ENCODE data around the gene NUDT11. TPM values are rescaled to one million over a fixed set of nuclear protein-coding genes. Genes with fewer than 3 reads are reported as not detected.
"Not testable (repeated sequence)": the region's sequence is repeated elsewhere in the genome, so short reads cannot be mapped to it uniquely, and the experiment has no call there.

Gene NUDT11
- 14.7 TPM for polyA plus RNA-seq (2012; ENCODE audit: insufficient read depth, insufficient read length, low read depth)

DNA sequence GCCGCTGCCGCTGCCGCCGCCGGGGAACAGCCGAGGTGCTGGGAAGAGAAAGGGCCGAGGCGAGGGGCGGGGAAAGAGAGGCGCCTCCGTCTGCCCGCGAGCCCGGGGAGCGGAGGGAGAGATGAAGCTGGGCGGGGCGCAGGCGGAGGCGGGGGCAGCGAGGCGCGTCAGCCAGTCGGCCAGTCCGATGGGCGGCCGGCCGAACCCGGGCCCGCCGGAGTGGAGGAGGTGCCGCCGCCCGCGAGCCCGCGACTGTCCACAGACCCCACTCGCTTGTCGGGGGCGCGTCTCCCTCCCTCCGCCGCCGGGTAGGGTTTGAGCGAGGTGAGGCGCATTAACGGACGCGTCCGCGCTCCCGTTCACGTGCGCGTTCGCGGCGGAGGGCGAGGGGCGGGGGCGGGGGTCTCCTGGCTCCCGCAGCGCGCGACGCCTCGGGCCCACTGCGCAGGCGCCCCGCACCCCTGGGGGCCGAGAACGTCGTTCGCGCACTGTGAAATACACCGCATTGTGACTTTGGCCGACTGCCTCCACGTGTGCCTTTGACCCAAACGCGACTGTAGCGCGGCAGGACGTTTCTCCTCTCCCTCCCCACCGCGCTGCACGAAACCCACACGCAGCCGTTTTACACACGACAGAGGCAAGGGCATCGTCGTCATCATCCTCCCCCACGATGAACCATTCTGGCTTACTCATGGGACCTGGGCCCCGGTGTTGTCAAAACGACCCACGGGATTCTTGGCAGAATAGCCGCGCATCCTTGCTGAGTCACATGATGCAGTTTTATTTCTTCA, at the start of gene NUDT11:
NUDT11 (minus strand) TSS at position 92 of the 791 bp plus-strand sequence. CDS start 148 bp downstream, outside the sequence.
- no peaks in the 10 kb centered on the region for H3K4me1 ChIP-seq
- peak; percentile 87 for DNase-seq
- H3K9me3 ChIP-seq, result no peaks in the 10 kb centered on the region
- H3K4me3 ChIP-seq (ENCODE audit: low read depth, low read length), result peak within 1 kb of the TSS; percentile 77
- no peaks in the 10 kb centered on the region for H3K27me3 ChIP-seq
- TF ChIP-seq, protein P1, sequence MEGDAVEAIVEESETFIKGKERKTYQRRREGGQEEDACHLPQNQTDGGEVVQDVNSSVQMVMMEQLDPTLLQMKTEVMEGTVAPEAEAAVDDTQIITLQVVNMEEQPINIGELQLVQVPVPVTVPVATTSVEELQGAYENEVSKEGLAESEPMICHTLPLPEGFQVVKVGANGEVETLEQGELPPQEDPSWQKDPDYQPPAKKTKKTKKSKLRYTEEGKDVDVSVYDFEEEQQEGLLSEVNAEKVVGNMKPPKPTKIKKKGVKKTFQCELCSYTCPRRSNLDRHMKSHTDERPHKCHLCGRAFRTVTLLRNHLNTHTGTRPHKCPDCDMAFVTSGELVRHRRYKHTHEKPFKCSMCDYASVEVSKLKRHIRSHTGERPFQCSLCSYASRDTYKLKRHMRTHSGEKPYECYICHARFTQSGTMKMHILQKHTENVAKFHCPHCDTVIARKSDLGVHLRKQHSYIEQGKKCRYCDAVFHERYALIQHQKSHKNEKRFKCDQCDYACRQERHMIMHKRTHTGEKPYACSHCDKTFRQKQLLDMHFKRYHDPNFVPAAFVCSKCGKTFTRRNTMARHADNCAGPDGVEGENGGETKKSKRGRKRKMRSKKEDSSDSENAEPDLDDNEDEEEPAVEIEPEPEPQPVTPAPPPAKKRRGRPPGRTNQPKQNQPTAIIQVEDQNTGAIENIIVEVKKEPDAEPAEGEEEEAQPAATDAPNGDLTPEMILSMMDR (IDR thresholded peaks at IDR 0.05; ENCODE audit: low read depth, low read length), result no peak
- no peaks in the 10 kb centered on the region for H3K36me3 ChIP-seq

DNA sequence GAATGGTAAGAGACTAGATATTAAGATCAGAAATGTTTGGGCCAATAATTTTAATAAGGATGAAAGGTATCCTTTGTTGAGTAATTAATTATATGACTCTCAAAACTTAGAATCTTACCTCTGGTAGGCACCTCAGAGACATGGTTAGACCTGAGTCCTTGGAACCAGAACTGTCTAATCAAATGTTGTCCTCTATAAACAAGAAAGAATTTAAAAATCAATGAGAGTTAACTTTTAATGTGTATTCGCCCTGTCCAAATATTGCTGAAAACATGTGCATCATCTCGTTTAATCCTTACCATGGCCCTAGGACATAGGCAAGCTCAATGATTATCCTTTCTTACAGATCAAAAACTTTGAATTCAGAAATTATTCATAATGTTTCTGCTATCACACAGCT, 24.0 kb upstream of the NUDT11 start:
- DNase-seq, result no peak
- TF ChIP-seq, protein P1 (IDR thresholded peaks at IDR 0.05; ENCODE audit: low read depth, low read length), result no peak
- Histone ChIP-seq H3K27me3 (no peaks in the 10 kb centered on the region), H3K4me3 (ENCODE audit: low read depth, low read length) (no peak overlapping the region), H3K9me3 (no peaks in the 10 kb centered on the region), H3K36me3 (no peaks in the 10 kb centered on the region), H3K4me1 (no peaks in the 10 kb centered on the region)

DNA sequence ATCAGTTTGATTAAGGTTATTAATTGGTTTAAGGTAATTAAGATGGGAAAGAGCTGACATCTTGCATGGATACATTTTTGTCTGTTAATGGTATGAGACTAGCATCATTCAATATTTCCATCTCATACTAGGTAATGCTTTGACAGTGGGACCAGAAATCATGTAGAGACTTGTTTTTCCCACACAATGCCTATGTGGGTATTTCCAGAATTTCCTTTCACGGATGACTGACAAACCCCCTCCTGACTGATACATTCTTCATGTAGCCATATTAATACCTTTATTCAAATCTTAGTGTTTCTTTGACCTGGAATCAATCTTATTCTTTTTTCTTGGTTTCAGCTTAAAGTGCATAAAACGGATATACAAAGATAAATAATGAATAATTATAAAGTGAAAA, 22.7 kb upstream of the NUDT11 start:
- H3K9me3 ChIP-seq; H3K4me3 ChIP-seq (ENCODE audit: low read depth, low read length); DNase-seq; H3K36me3 ChIP-seq; H3K27me3 ChIP-seq; H3K4me1 ChIP-seq: not testable (repeated sequence)

DNA sequence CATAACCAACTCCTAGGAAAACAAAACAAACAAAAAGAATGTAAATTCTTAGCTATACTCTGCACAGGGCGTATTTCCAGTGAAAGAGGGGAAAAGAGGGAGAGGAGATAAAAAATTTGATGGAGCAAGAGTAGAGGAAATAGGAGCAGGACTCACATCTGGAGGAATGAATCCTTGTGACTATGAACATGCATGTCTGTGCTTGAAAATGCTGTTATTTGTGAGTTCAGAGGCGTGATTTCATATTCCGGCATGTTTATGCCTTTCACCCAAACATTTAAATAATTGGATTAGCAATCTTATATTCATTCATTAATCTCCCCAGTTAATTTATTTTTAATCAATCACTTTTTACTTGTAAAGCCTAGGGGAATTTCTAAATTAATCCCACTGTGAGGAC, 11.2 kb upstream of the NUDT11 start:
- no peak for DNase-seq
- Histone ChIP-seq H3K9me3 (no peaks in the 10 kb centered on the region), H3K36me3 (no peaks in the 10 kb centered on the region), H3K27me3 (no peaks in the 10 kb centered on the region), H3K4me1 (no peaks in the 10 kb centered on the region), H3K4me3 (ENCODE audit: low read depth, low read length) (no peak overlapping the region)
- TF ChIP-seq, protein P1 (IDR thresholded peaks at IDR 0.05; ENCODE audit: low read depth, low read length), result no peak

DNA sequence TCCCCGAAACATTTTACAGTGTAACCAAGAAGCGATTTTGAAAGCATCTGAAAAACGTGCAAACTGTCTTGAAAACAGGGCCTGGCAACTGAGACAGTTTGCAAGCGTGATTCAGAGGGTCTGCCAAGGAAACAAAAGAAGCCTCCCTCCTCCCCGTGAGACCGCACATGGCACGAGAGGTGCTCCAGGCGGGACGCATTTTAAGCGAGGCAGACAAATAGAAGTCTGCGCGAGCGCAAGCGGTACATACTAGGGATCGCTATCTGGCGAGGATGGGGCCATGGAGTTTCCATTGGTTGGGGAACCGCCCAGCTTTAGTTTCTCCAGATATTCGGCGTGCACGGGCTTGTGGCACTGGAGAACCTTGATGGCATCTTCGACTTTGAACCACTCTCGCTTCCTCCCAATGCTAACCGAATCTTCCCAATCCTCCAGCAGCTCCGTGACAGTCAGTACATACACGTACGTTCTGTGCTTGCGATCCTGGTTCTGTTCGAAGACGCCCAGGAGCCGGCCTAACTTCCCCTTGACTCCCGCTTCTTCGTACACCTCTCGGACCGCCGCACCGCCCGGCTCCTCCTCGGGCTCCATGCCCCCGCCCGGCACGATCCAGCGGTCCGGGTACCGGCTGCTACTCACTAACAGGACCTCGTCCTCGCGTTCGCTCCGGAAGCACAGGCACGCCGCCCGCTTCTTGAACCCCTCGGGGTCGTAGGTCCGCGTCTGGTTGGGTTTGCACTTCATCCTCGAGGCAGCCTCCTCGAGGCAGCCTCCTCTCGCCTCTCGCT, 497 bp downstream of the NUDT11 start:
- peak; percentile 18 for DNase-seq
- H3K4me1 ChIP-seq, H3K27me3 ChIP-seq, H3K9me3 ChIP-seq, H3K36me3 ChIP-seq: not testable (repeated sequence)
- peak overlapping the region; percentile 77 for H3K4me3 ChIP-seq (ENCODE audit: low read depth, low read length)

DNA sequence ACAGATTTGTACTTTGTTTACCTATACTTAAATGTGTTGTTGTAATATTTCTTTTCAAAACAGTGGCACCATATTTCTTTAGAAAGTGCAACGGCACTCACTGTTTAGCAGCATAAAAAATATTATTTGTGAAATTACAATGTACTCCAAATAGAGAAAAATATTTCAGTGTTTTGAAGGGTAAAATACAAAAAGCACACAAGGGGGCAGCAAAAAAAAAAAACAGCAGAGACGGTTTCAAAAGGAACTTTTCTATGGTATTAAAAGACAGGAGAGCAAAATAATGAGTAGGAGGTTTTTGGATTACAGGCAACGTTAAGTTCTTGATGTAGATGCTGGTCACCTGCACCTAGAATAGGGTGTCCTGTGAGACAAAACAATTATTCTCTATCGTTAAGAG, 2.0 kb downstream of the NUDT11 start:
- Histone ChIP-seq H3K4me3 (ENCODE audit: low read depth, low read length) (peak overlapping the region; percentile 77), H3K4me1 (no peaks in the 10 kb centered on the region), H3K36me3 (no peaks in the 10 kb centered on the region), H3K27me3 (no peaks in the 10 kb centered on the region), H3K9me3 (no peaks in the 10 kb centered on the region)
- TF ChIP-seq, protein P1 (IDR thresholded peaks at IDR 0.05; ENCODE audit: low read depth, low read length), result peak; percentile 29
- no peak for DNase-seq

DNA sequence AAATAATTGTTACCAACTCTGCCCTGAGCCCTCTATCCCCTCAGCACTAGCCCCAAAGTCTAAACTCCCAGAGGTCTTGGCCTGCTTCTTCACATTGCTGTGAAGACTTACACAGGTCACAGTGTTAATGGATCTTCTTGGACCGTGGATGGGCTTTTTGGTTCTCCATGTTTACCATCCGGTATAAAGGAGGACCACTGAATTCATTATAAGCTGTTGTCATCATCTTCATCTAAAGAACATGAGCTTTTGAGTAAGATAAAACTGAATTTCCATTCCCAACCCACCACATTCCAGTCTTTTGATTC, 8.5 kb downstream of the NUDT11 start:
- H3K4me3 ChIP-seq (ENCODE audit: low read depth, low read length), result no peak overlapping the region
- TF ChIP-seq, protein P1 (IDR thresholded peaks at IDR 0.05; ENCODE audit: low read depth, low read length), result no peak
- no peak for DNase-seq
- no peaks in the 10 kb centered on the region for H3K27me3 ChIP-seq
- no peaks in the 10 kb centered on the region for H3K36me3 ChIP-seq
- H3K9me3 ChIP-seq, result no peaks in the 10 kb centered on the region
- H3K4me1 ChIP-seq, result no peaks in the 10 kb centered on the region

Measured in BE2C (cell line).